Stimulated activated CD4-positive, alpha-beta T cell treated with anti-CD3 and anti-CD28 coated beads, Interleukin-2, amount 100 ng/mL, for 48 hours (primary cell): ENCODE data around the gene USP49.
"Not testable (repeated sequence)": the region's sequence is repeated elsewhere in the genome, so short reads cannot be mapped to it uniquely, and the experiment has no call there.

ENCODE experiments used
- DNase-seq, 2 donors: peaks; one replicate each; pipeline ENCODE4 v3.0.0-alpha.2; 2020

USP49 gene

GRCh38 chr6:41871691-41872090 lies 23.5 kb downstream of the USP49 start:
- no peak for DNase-seq

GRCh38 chr6:41859356-41859755 lies 35.8 kb downstream of the USP49 start:
- no peak for DNase-seq

- DNase-seq = no peak
These were observed 36.5 kb downstream of the USP49 start for GRCh38 chr6:41858703-41859102.

- no peak for DNase-seq
These were observed 44.3 kb downstream of the USP49 start for GRCh38 chr6:41850861-41851260.

- peak; percentile 53 to 57 for DNase-seq
These were observed 48.4 kb downstream of the USP49 start for GRCh38 chr6:41846666-41847237.

- no peak for DNase-seq
These were observed 52.0 kb downstream of the USP49 start for GRCh38 chr6:41843178-41843577.

GRCh38 chr6:41840326-41840725 lies 54.8 kb downstream of the USP49 start:
- DNase-seq = no peak

- DNase-seq = no peak
These were observed 58.5 kb downstream of the USP49 start for GRCh38 chr6:41836660-41837052.

- DNase-seq = no peak
These were observed 59.0 kb downstream of the USP49 start for GRCh38 chr6:41836022-41836659.

GRCh38 chr6:41832263-41832662 lies 62.9 kb downstream of the USP49 start:
- no peak for DNase-seq

- DNase-seq = no peak
These were observed 68.7 kb downstream of the USP49 start for GRCh38 chr6:41826343-41827022.

- no peak for DNase-seq
These were observed 70.3 kb downstream of the USP49 start for GRCh38 chr6:41824571-41825569.

GRCh38 chr6:41823178-41823577 lies 72.0 kb downstream of the USP49 start:
- DNase-seq = no peak

- no peak for DNase-seq
These were observed 73.2 kb downstream of the USP49 start for GRCh38 chr6:41822021-41822420.

- DNase-seq = no peak
These were observed 73.9 kb downstream of the USP49 start for GRCh38 chr6:41821266-41821665.

- DNase-seq = no peak
These were observed 76.7 kb downstream of the USP49 start for GRCh38 chr6:41818271-41819054.

- DNase-seq = no peak
These were observed 79.6 kb downstream of the USP49 start for GRCh38 chr6:41815587-41815986.

GRCh38 chr6:41814629-41815028 lies 80.5 kb downstream of the USP49 start:
- no peak for DNase-seq

GRCh38 chr6:41813956-41814355 lies 81.2 kb downstream of the USP49 start:
- DNase-seq = no peak

GRCh38 chr6:41813469-41813868 lies 81.7 kb downstream of the USP49 start:
- DNase-seq = no peak

- DNase-seq = not testable (repeated sequence)
These were observed 83.2 kb downstream of the USP49 start for GRCh38 chr6:41811946-41812345.

- no peak for DNase-seq
These were observed 84.1 kb downstream of the USP49 start for GRCh38 chr6:41811095-41811494.
